Endothelial cell of umbilical vein (primary cell): ENCODE measurements around the gene VPS9D1. TPM values are rescaled to one million over a fixed set of nuclear protein-coding genes. Genes with fewer than 3 reads are reported as not detected.

Experiments used
- BruUV-seq: library from RNA; stranded (reverse); fragments of 400-500 nt; replicated peaks from 2 replicates; lab custom pipeline; 2021; lab: Mats Ljungman, UMichigan
- CTCF ChIA-PET: fragments of 300-600, 350-600 bp; sonication (Branson Sonifier 250); formaldehyde crosslinking; loops from one replicate; lab custom pipeline; 2021; ENCODE audit warnings: antibody characterized with exemption, inconsistent platforms; lab: Charles Lee
- POLR2A ChIA-PET: fragments of 300-600, 350-600 bp; sonication (Branson Sonifier 250); formaldehyde crosslinking; loops from one replicate; lab custom pipeline; 2021; ENCODE audit warnings: antibody characterized with exemption, inconsistent platforms; lab: Charles Lee
- DNase-seq: peaks from one replicate; pipeline ENCODE4 v3.0.0-alpha.2; 2011; ENCODE audit warnings: low read depth, low spot score
- FAIRE-seq: peaks from 2 replicates; lab custom pipeline; 2011; peaks lifted over from hg19 to GRCh38; lab: Jason Lieb, UNC
- H2AFZ ChIP-seq: 2 replicates; pipeline ENCODE4 v1.6.0; 2012; ENCODE audit warnings: low read depth, low read length, control low read depth, inconsistent platforms
- H3K27ac ChIP-seq: 2 replicates; pipeline ENCODE4 v1.5.1; 2011; ENCODE audit warnings: low read depth, mild to moderate bottlenecking, control low read depth, low read length, moderate library complexity; ENCODE audit not compliant: insufficient read depth
- H3K27me3 ChIP-seq, 2 experiments: 2 replicates each; pipeline versions ENCODE4 v1.6.0 to v1.6.1; 2011; ENCODE audit warnings: low read length in 2 of 2, mixed read lengths in 1 of 2; ENCODE audit not compliant: control insufficient read depth in 2 of 2, insufficient read depth in 2 of 2
- H3K36me3 ChIP-seq, 2 experiments: 2 replicates in 1 of 2; 3 replicates in 1 of 2; pipeline ENCODE4 v1.5.1; 2011; ENCODE audit warnings: low read length in 2 of 2, mild to moderate bottlenecking in 1 of 2, moderate library complexity in 1 of 2; ENCODE audit not compliant: control insufficient read depth in 2 of 2, insufficient read depth in 2 of 2; ENCODE audit errors: extremely low read depth in 1 of 2
- H3K4me1 ChIP-seq: 3 replicates; pipeline ENCODE4 v1.5.1; 2011; ENCODE audit warnings: mild to moderate bottlenecking, low read length; ENCODE audit not compliant: control insufficient read depth, insufficient read depth; ENCODE audit errors: extremely low read depth
- H3K4me2 ChIP-seq: 2 replicates; pipeline ENCODE4 v1.6.1; 2011; ENCODE audit warnings: low read length, control low read depth, mixed read lengths; ENCODE audit not compliant: insufficient read depth
- H3K4me3 ChIP-seq, 3 experiments: fragments of 200-600 bp in 1 of 3; sonication (generic), shearing (Covaris generic) in 1 of 3; replicated peaks in 1 of 3; 2 replicates each; pipeline ENCODE4 v1.5.1; 2011 to 2016; ENCODE audit warnings: control low read depth in 3 of 3, low read length in 3 of 3, mild to moderate bottlenecking in 2 of 3, inconsistent platforms in 1 of 3, low read depth in 1 of 3, moderate library complexity in 1 of 3; ENCODE audit not compliant: insufficient read depth in 1 of 3
- H3K79me2 ChIP-seq: 2 replicates; pipeline ENCODE4 v1.6.0; 2012; ENCODE audit warnings: low read length, inconsistent platforms; ENCODE audit not compliant: control insufficient read depth, insufficient read depth
- H3K9ac ChIP-seq: replicated peaks from 2 replicates; pipeline ENCODE3; 2011; ENCODE audit warnings: low read length, control low read depth; ENCODE audit not compliant: insufficient read depth; ENCODE audit errors: extremely low read depth
- H3K9me1 ChIP-seq: replicated peaks from 3 replicates; pipeline ENCODE4 v1.6.0; 2011; ENCODE audit warnings: mild to moderate bottlenecking, low read length; ENCODE audit not compliant: control insufficient read depth, insufficient read depth; ENCODE audit errors: extremely low read depth
- H3K9me3 ChIP-seq: replicated peaks from 2 replicates; pipeline ENCODE4 v1.5.1; 2012; ENCODE audit warnings: low read length, inconsistent platforms; ENCODE audit not compliant: control insufficient read depth, insufficient read depth
- H4K20me1 ChIP-seq: replicated peaks from 2 replicates; pipeline ENCODE3; 2011; ENCODE audit warnings: mild to moderate bottlenecking, low read length; ENCODE audit not compliant: control insufficient read depth, insufficient read depth; ENCODE audit errors: extremely low read depth
- EZH2 ChIP-seq: IDR thresholded peaks from 2 replicates; pipeline ENCODE4 v1.6.1; 2012; ENCODE audit warnings: borderline replicate concordance, low read depth, mild to moderate bottlenecking, moderate library complexity, low read length, inconsistent platforms; ENCODE audit not compliant: severe bottlenecking
- FOS ChIP-seq: IDR thresholded peaks from 2 replicates; pipeline ENCODE4 v1.6.1; 2011; ENCODE audit warnings: mild to moderate bottlenecking, low read length, moderate library complexity, borderline replicate concordance; ENCODE audit not compliant: insufficient read depth
- GATA2 ChIP-seq: IDR thresholded peaks from 2 replicates; pipeline ENCODE4 v1.7.0; 2011; ENCODE audit warnings: low read depth, mild to moderate bottlenecking, moderate library complexity, mixed read lengths, low read length; ENCODE audit not compliant: insufficient read length, insufficient read depth
- JUN ChIP-seq: IDR thresholded peaks from 2 replicates; pipeline ENCODE4 v1.6.1; 2011; ENCODE audit warnings: borderline replicate concordance, low read depth; ENCODE audit not compliant: insufficient read length, insufficient read depth
- MYC ChIP-seq: IDR thresholded peaks from one replicate; pipeline ENCODE4 v1.6.1; 2011; ENCODE audit warnings: mild to moderate bottlenecking, low read depth, low read length
- POLR2A ChIP-seq: IDR thresholded peaks from 2 replicates; pipeline ENCODE4 v1.6.1; 2012; ENCODE audit warnings: low read depth, mild to moderate bottlenecking, control low read depth, low read length
- POLR2AphosphoS5 ChIP-seq: IDR thresholded peaks from 2 replicates; pipeline ENCODE4 v1.6.1; 2012; ENCODE audit warnings: low read depth, mild to moderate bottlenecking, control low read depth, low read length, moderate library complexity; ENCODE audit not compliant: insufficient read depth
- dilution Hi-C: fragments of 300-500 bp; cut with MboI; formaldehyde crosslinking; loops from one replicate; pipeline ENCODE4 v1.15.0; 2019; ENCODE audit warnings: low sequenced_read_pairs; ENCODE audit not compliant: extremely low pct_ligation_motif_present
- intact Hi-C: fragments of 100-400 bp; cut with micrococcal nuclease; formaldehyde crosslinking; loops from one replicate; pipeline ENCODE4 v1.10.0; 2022
- polyA plus RNA-seq, 4 experiments: library from polyadenylated mRNA; depleted of rRNA in 3 of 4; stranded (reverse) in 3 of 4; unstranded in 1 of 4; fragments of >200 nt; gene quantifications; 2 replicates each; pipeline versions ENCODE4 v1.2.1 to v1.2.3, GENCODE V29; 2011 to 2012; ENCODE audit warnings: missing spikeins in 1 of 4
- total RNA-seq: library from RNA; stranded (reverse); gene quantifications from 2 replicates; pipeline ENCODE4 v1.2.3, GENCODE V29; 2021
- TF ChIP-seq, protein P1 (sequence below): IDR thresholded peaks from 2 replicates; pipeline ENCODE4 v1.6.1; 2011; ENCODE audit not compliant: insufficient read depth, insufficient read length
- TF ChIP-seq, protein P2 (sequence below), 2 donors: IDR thresholded peaks; 1 replicate in 1 of 2; 2 replicates in 1 of 2; pipeline ENCODE4 v1.5.1; 2011; ENCODE audit warnings: low read length in 2 of 2, mild to moderate bottlenecking in 2 of 2, moderate library complexity in 2 of 2, control low read depth in 1 of 2, inconsistent platforms in 1 of 2, low read depth in 1 of 2; ENCODE audit not compliant: insufficient read depth in 1 of 2; ENCODE audit errors: extremely low read depth in 1 of 2

The VPS9D1 gene
- total and polyA plus RNA-seq, 2 donors (not counting 3 experiments of a cell fraction or from before 2014, with no cell fraction given) = 15.5 to 17.3 TPM

DNA sequence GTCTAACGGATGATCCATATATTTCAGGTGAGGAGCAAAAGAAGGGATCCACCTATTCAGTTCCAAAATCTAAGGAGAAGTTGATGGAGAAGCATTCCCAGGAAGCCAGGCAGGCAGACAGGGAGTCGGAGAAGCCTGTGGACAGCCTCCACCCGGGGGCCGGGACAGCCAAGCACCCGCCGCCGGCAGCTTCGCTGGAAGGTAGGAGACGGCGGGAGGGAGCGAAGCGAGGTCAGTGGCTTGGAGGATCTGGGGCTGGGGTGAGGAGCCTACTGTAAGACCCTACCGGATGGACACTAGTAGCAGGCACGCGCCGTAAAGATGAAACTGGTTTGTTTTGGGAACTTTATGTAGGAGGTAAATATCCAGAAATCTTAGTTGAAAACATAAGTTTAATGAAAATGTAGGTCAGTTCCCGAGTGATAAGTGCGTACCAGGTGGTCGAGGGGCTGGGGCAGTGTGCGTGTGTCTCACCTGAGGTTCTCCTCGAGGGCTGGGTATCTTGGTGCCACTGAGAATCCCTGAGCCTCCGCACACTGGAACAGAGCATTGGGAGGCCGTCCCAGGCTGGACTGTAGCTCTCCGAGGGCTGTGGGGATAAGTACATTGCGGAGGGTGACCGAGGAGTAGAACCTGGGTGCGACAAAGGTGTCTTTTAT lies 62.3 kb downstream of the VPS9D1 start:
- TF ChIP-seq EZH2 = no peak
- TF ChIP-seq, protein P1, sequence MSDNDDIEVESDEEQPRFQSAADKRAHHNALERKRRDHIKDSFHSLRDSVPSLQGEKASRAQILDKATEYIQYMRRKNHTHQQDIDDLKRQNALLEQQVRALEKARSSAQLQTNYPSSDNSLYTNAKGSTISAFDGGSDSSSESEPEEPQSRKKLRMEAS = no peak
- TF ChIP-seq GATA2 = no peak
- no peak for TF ChIP-seq MYC
- no peak for TF ChIP-seq POLR2AphosphoS5
- no peak for TF ChIP-seq JUN
- TF ChIP-seq, protein P2, sequence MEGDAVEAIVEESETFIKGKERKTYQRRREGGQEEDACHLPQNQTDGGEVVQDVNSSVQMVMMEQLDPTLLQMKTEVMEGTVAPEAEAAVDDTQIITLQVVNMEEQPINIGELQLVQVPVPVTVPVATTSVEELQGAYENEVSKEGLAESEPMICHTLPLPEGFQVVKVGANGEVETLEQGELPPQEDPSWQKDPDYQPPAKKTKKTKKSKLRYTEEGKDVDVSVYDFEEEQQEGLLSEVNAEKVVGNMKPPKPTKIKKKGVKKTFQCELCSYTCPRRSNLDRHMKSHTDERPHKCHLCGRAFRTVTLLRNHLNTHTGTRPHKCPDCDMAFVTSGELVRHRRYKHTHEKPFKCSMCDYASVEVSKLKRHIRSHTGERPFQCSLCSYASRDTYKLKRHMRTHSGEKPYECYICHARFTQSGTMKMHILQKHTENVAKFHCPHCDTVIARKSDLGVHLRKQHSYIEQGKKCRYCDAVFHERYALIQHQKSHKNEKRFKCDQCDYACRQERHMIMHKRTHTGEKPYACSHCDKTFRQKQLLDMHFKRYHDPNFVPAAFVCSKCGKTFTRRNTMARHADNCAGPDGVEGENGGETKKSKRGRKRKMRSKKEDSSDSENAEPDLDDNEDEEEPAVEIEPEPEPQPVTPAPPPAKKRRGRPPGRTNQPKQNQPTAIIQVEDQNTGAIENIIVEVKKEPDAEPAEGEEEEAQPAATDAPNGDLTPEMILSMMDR (IDR thresholded peaks at IDR 0.05; ENCODE audit: extremely low read depth in 1 of 2, insufficient read depth in 1 of 2, low read depth in 1 of 2, low read length in 2 of 2) = no peak
- TF ChIP-seq FOS = no peak
- no peak for TF ChIP-seq POLR2A
- FAIRE-seq (no peak), DNase-seq (no peak)
- peak overlapping the region; percentile 51 for H3K4me2 ChIP-seq
- peak overlapping the region; percentile 87 for H2AFZ ChIP-seq
- ChIA-PET CTCF (interaction anchor here (0.6 to 1.6 kb wide), 5 partner anchors 9 to 44 kb away, joined by 3 to 5 read pairs (median 3); partner anchors contain the start of gene CDK10), POLR2A (no interaction called here)
- H3K36me3 ChIP-seq = peaks cover 0 to 4% of the 10 kb centered on the region in 2 experiments
- peaks cover 34% of the 10 kb centered on the region for H3K79me2 ChIP-seq
- H3K4me3 ChIP-seq = peak overlapping the region; percentile 68 to 98 (median 74)
- peak overlapping the region; percentile 77 for H3K9ac ChIP-seq
- BruUV-seq = no TSS peak
- no peaks in the 10 kb centered on the region for H3K9me1 ChIP-seq
- H3K27me3 ChIP-seq = no peaks in the 10 kb centered on the region
- no peaks in the 10 kb centered on the region for H4K20me1 ChIP-seq
- intact Hi-C loops (no loop called here), dilution Hi-C loops (no loop called here)
- H3K9me3 ChIP-seq = no peaks in the 10 kb centered on the region
- peaks cover 13% of the 10 kb centered on the region for H3K4me1 ChIP-seq
- H3K27ac ChIP-seq = peak overlapping the region; percentile 49
